IPS-20b (cell line): ENCODE results near the gene COMMD8.

ENCODE experiments used
- H3K27ac ChIP-seq: one replicate; pipeline ENCODE4 v1.5.1; 2013; ENCODE audit warnings: low read length
- H3K27me3 ChIP-seq: 2 replicates; pipeline ENCODE4 v1.6.1; 2013; ENCODE audit warnings: mild to moderate bottlenecking, low read length, inconsistent platforms; ENCODE audit not compliant: insufficient read depth
- H3K36me3 ChIP-seq: 2 replicates; pipeline ENCODE4 v1.6.1; 2013; ENCODE audit warnings: low read depth, mild to moderate bottlenecking, inconsistent platforms, low read length, moderate library complexity; ENCODE audit not compliant: insufficient read depth
- H3K4me1 ChIP-seq: 2 replicates; pipeline ENCODE4 v1.6.1; 2013; ENCODE audit warnings: mild to moderate bottlenecking, control low read depth, inconsistent platforms, low read length, moderate library complexity; ENCODE audit not compliant: insufficient read depth
- H3K4me3 ChIP-seq: 2 replicates; pipeline ENCODE4 v1.5.1; 2013; ENCODE audit warnings: mild to moderate bottlenecking, low read length, inconsistent platforms
- H3K9ac ChIP-seq: 2 replicates; pipeline ENCODE4 v1.6.1; 2013; ENCODE audit warnings: low read depth, mild to moderate bottlenecking, inconsistent platforms, low read length, moderate library complexity
- H3K9me3 ChIP-seq: 2 replicates; pipeline ENCODE4 v1.6.1; 2013; ENCODE audit warnings: mild to moderate bottlenecking, low read depth, low read length, inconsistent platforms; ENCODE audit not compliant: insufficient read depth

Gene COMMD8

DNA sequence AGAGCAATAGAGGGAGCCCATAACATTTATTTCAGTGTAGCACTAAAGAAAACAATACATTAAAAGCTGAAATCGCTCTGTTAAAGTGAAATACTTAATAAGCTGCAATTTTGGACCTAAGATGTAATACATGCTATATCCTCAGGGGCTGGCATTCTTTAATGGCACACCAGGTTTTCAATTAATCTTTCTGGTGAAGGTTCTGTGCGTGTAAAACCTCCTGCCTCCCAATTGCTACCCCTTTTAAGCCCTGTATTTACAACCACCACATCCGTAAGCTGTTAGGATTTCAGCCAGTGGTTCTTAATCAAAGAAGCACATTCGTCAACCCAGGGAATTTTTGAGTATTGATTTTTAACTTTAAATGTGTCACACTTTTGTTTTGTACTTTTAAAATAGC is 7.6 kb upstream of the COMMD8 start:
- no peaks in the 10 kb centered on the region for H3K36me3 ChIP-seq
- no peak overlapping the region for H3K27ac ChIP-seq
- H3K27me3 ChIP-seq, result no peaks in the 10 kb centered on the region
- H3K4me1 ChIP-seq, result no peaks in the 10 kb centered on the region
- no peak overlapping the region for H3K4me3 ChIP-seq
- no peak overlapping the region for H3K9ac ChIP-seq
- H3K9me3 ChIP-seq, result no peaks in the 10 kb centered on the region

DNA sequence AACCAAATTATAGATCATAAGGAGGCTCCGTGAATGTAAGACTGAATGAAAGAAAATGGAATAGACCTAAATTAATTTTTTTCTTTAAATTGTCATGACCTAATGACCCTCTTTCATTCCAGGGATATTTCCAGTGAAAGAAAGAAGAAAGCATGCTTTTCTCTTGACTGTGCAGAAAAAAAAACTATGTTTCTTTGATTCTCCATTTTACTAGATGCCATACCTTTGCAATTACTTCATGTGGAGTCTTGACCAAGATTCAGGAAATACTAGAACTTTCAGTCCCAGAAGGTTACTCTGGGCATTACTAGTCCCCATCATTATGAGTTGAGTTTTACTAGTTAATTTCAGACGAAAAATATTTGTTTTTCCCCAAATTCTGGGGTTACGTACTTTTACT is 6.4 kb upstream of the COMMD8 start:
- no peak overlapping the region for H3K4me3 ChIP-seq
- H3K4me1 ChIP-seq, result no peaks in the 10 kb centered on the region
- no peak overlapping the region for H3K27ac ChIP-seq
- no peaks in the 10 kb centered on the region for H3K9me3 ChIP-seq
- no peaks in the 10 kb centered on the region for H3K27me3 ChIP-seq
- H3K36me3 ChIP-seq, result no peaks in the 10 kb centered on the region
- no peak overlapping the region for H3K9ac ChIP-seq

GRCh38 chr4:47468706-47469365 is 5.3 kb upstream of the COMMD8 start:
- Histone ChIP-seq H3K27me3 (no peaks in the 10 kb centered on the region), H3K9me3 (no peaks in the 10 kb centered on the region), H3K9ac (no peak overlapping the region), H3K36me3 (no peaks in the 10 kb centered on the region), H3K4me3 (no peak overlapping the region), H3K4me1 (no peaks in the 10 kb centered on the region), H3K27ac (no peak overlapping the region)

GRCh38 chr4:47466056-47466785 is 2.7 kb upstream of the COMMD8 start:
- H3K9ac ChIP-seq, result no peak overlapping the region
- H3K4me1 ChIP-seq, result peaks cover 4% of the 10 kb centered on the region; the same call in 1 of the 2 replicates
- H3K36me3 ChIP-seq, result no peaks in the 10 kb centered on the region
- H3K27ac ChIP-seq, result no peak overlapping the region
- no peak overlapping the region for H3K4me3 ChIP-seq
- H3K9me3 ChIP-seq, result no peaks in the 10 kb centered on the region
- H3K27me3 ChIP-seq, result no peaks in the 10 kb centered on the region

- no peaks in the 10 kb centered on the region for H3K27me3 ChIP-seq
- no peak overlapping the region for H3K9ac ChIP-seq
- H3K4me1 ChIP-seq, result peaks cover 4% of the 10 kb centered on the region; the same call in 1 of the 2 replicates
Observed at GRCh38 chr4:47465004-47465403, 1.5 kb upstream of the COMMD8 start.

DNA sequence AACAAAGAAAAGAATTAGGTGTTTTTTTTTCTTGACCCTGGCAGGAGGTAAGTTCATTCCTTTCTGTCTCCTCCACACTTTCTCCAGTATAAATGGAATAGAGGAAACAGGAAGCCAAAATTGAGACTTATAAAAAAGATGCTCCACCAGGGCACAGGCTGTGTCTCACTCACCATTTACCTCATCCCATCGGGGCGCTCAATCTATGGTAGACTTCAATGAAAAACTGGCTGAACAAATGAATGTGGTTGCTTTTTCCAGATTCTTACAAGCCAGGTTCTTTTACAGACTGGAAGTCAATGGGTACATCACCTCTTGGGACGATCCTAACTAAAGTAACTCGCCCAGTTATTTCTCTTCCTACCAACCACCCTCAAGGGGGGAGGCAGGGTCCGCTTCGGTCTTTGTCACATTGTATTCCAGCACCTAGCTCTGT is 685 bp downstream of the COMMD8 start:
- no peaks in the 10 kb centered on the region for H3K36me3 ChIP-seq
- no peaks in the 10 kb centered on the region for H3K27me3 ChIP-seq
- H3K27ac ChIP-seq, result no peak overlapping the region
- H3K9me3 ChIP-seq, result no peaks in the 10 kb centered on the region
- peaks cover 4% of the 10 kb centered on the region; the same call in 1 of the 2 replicates for H3K4me1 ChIP-seq
- peak overlapping the region; percentile 86 for H3K9ac ChIP-seq
- peak overlapping the region; percentile 96 for H3K4me3 ChIP-seq

More at GRCh38 chr4:47465004-47465403, 1.5 kb upstream of the COMMD8 start:
- no peaks in the 10 kb centered on the region for H3K36me3 ChIP-seq
- H3K27ac ChIP-seq, result no peak overlapping the region
- H3K9me3 ChIP-seq, result no peaks in the 10 kb centered on the region
- no peak overlapping the region for H3K4me3 ChIP-seq

GRCh38 chr4:47451657-47452056 is 11.8 kb downstream of the COMMD8 start:
- no peaks in the 10 kb centered on the region for H3K4me1 ChIP-seq
- H3K4me3 ChIP-seq, result no peak overlapping the region
- no peak overlapping the region for H3K27ac ChIP-seq
- H3K36me3 ChIP-seq, result no peaks in the 10 kb centered on the region
- H3K9me3 ChIP-seq, result no peaks in the 10 kb centered on the region
- H3K27me3 ChIP-seq, result no peaks in the 10 kb centered on the region
- no peak overlapping the region for H3K9ac ChIP-seq

- no peak overlapping the region for H3K27ac ChIP-seq
- no peak overlapping the region for H3K4me3 ChIP-seq
- no peaks in the 10 kb centered on the region for H3K27me3 ChIP-seq
Observed at GRCh38 chr4:47444031-47444430, 19.5 kb downstream of the COMMD8 start.

GRCh38 chr4:47442980-47443379 is 20.5 kb downstream of the COMMD8 start:
- no peak overlapping the region for H3K9ac ChIP-seq
- H3K9me3 ChIP-seq, result no peaks in the 10 kb centered on the region
- H3K4me1 ChIP-seq, result peaks cover 2% of the 10 kb centered on the region; the same call in 1 of the 2 replicates
- no peaks in the 10 kb centered on the region for H3K27me3 ChIP-seq
- H3K36me3 ChIP-seq, result no peaks in the 10 kb centered on the region
- no peak overlapping the region for H3K27ac ChIP-seq
- H3K4me3 ChIP-seq, result no peak overlapping the region

More at GRCh38 chr4:47444031-47444430, 19.5 kb downstream of the COMMD8 start:
- Histone ChIP-seq H3K36me3 (no peaks in the 10 kb centered on the region), H3K9me3 (no peaks in the 10 kb centered on the region), H3K9ac (no peak overlapping the region), H3K4me1 (peaks cover 2% of the 10 kb centered on the region; the same call in 1 of the 2 replicates)

DNA sequence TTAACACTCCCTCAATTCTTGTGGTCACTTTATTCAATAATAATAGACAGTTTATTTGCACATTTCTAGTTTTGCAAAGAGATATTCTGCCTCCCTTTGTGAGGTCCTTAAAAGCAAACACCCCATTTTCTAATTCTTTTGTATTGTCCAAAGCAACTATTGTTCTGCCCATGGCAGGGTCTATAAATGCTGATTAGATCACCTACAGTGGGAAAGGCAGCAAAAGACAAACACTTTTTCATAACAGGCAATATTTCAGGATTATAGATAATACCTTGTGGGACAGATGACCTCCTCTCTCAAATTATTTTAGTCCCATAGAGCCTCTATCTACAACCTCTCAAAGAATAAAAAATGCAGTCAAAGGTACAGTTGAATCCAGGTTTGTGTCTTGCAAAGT is 28.6 kb downstream of the COMMD8 start:
- Histone ChIP-seq H3K27me3 (no peaks in the 10 kb centered on the region), H3K9ac (no peak overlapping the region), H3K4me3 (no peak overlapping the region), H3K27ac (no peak overlapping the region), H3K9me3 (no peaks in the 10 kb centered on the region), H3K4me1 (no peaks in the 10 kb centered on the region), H3K36me3 (no peaks in the 10 kb centered on the region)

- H3K9ac ChIP-seq, result no peak overlapping the region
Observed at GRCh38 chr4:47432749-47433148, 30.8 kb downstream of the COMMD8 start.

DNA sequence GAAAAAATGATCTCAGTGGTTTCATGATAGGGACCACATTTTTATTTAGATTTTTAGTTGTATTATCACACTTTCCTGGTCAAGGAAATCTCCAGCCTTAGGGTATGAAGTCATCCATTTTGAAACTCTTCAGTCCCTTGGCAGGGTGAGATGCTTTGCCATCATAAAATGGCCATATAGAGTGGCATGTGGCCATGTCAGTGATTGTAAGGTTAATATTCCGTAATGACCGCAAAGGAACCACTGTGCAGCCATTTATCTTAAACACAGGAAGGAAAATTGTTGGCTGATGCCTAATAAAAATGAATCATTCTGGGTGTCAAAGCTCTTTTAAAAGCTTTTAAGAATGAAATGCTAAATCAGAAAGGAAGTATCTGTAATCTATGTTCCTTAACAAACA is 35.6 kb downstream of the COMMD8 start:
- Histone ChIP-seq H3K4me3 (no peak overlapping the region), H3K36me3 (no peaks in the 10 kb centered on the region), H3K4me1 (no peaks in the 10 kb centered on the region), H3K27me3 (no peaks in the 10 kb centered on the region), H3K9ac (no peak overlapping the region), H3K9me3 (no peaks in the 10 kb centered on the region), H3K27ac (no peak overlapping the region)

More at GRCh38 chr4:47432749-47433148, 30.8 kb downstream of the COMMD8 start:
- no peaks in the 10 kb centered on the region for H3K4me1 ChIP-seq
- no peaks in the 10 kb centered on the region for H3K27me3 ChIP-seq
- no peak overlapping the region for H3K4me3 ChIP-seq
- H3K9me3 ChIP-seq, result no peaks in the 10 kb centered on the region
- no peaks in the 10 kb centered on the region for H3K36me3 ChIP-seq
- H3K27ac ChIP-seq, result no peak overlapping the region
